Measurements from ENCODE around the gene PDE6A.

- TF ChIP-seq, protein P1, sequence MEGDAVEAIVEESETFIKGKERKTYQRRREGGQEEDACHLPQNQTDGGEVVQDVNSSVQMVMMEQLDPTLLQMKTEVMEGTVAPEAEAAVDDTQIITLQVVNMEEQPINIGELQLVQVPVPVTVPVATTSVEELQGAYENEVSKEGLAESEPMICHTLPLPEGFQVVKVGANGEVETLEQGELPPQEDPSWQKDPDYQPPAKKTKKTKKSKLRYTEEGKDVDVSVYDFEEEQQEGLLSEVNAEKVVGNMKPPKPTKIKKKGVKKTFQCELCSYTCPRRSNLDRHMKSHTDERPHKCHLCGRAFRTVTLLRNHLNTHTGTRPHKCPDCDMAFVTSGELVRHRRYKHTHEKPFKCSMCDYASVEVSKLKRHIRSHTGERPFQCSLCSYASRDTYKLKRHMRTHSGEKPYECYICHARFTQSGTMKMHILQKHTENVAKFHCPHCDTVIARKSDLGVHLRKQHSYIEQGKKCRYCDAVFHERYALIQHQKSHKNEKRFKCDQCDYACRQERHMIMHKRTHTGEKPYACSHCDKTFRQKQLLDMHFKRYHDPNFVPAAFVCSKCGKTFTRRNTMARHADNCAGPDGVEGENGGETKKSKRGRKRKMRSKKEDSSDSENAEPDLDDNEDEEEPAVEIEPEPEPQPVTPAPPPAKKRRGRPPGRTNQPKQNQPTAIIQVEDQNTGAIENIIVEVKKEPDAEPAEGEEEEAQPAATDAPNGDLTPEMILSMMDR (IDR thresholded peaks at IDR 0.05; ENCODE audit: insufficient read depth, low read length): no peak
- TF ChIP-seq POLR2AphosphoS5 (IDR thresholded peaks at IDR 0.05; ENCODE audit: low read depth): no peak
- TF ChIP-seq REST (IDR thresholded peaks at IDR 0.05; ENCODE audit: insufficient replicate concordance, low read depth): no peak
Measured at GRCh38 chr5:149888280-149888679, 56.3 kb downstream of the PDE6A start.

All from HL-60 (cell line).